Peyer's patch (tissue), 4 donors: Measurements from ENCODE around the gene TRIP6. TPM values are rescaled to one million over a fixed set of nuclear protein-coding genes. Genes with fewer than 3 reads are reported as not detected.

Experiments used
- DNase-seq, 3 donors: peaks; one replicate each; pipeline ENCODE4 v3.0.0-alpha.2; 2017 to 2019
- H3K27ac ChIP-seq, 4 donors: fragments of 200-600 bp; sonication (generic); one replicate each; pipeline ENCODE4 v1.5.1; 2016 to 2019
- H3K27me3 ChIP-seq, 2 donors: fragments of 200-600 bp; sonication (generic); one replicate each; pipeline ENCODE4 v1.5.1; 2019
- H3K36me3 ChIP-seq, 3 donors: fragments of 200-600 bp; sonication (generic); one replicate each; pipeline ENCODE4 v1.5.1; 2016 to 2019
- H3K4me1 ChIP-seq, 4 donors: fragments of 200-600 bp; sonication (generic); one replicate each; pipeline ENCODE4 v1.5.1; 2016 to 2019
- H3K4me3 ChIP-seq, 4 donors: fragments of 200-600 bp; sonication (generic); 1 replicate in 3 of 4; 2 replicates in 1 of 4; pipeline ENCODE4 v1.5.1; 2016 to 2019; ENCODE audit warnings: mild to moderate bottlenecking in 1 of 4
- H3K9me3 ChIP-seq, 4 donors: fragments of 200-600 bp; sonication (generic); one replicate each; pipeline ENCODE4 v1.5.1; 2016 to 2019; ENCODE audit warnings: mild to moderate bottlenecking in 1 of 4
- CTCF ChIP-seq, 6 experiments: fragments of 450-650 bp in 4 of 6; fragments of 200-600 bp in 2 of 6; sonication (generic) in 1 of 6; IDR thresholded peaks; one replicate each; pipeline ENCODE4 v1.5.1; 2017 to 2019; ENCODE audit warnings: antibody characterized with exemption in 6 of 6, mild to moderate bottlenecking in 3 of 6, moderate library complexity in 1 of 6
- POLR2A ChIP-seq, 2 donors: fragments of 450-650 bp; IDR thresholded peaks; one replicate each; pipeline ENCODE4 v1.5.1; 2017; ENCODE audit warnings: antibody characterized with exemption in 2 of 2, mild to moderate bottlenecking in 2 of 2, moderate library complexity in 2 of 2
- total RNA-seq, 4 donors: library from RNA; depleted of rRNA; stranded (reverse); fragments of >200 nt; gene quantifications; one replicate each; pipeline ENCODE4 v1.1.0, GENCODE V29; 2016

The TRIP6 gene
- total RNA-seq, 4 donors from 2014 or later = 8.8 to 22.3 (median 15.4) TPM

GRCh38 chr7:100878685-100879084 is 11.5 kb downstream of the TRIP6 start:
- no peak overlapping the region for H3K4me3 ChIP-seq
- no peak overlapping the region for H3K27ac ChIP-seq
- peaks cover 0 to 70% (median 4%) of the 10 kb centered on the region in 3 donors for H3K36me3 ChIP-seq
- H3K4me1 ChIP-seq = peaks cover 0 to 34% (median 14%) of the 10 kb centered on the region in 4 donors
- no peaks in the 10 kb centered on the region for H3K27me3 ChIP-seq
- H3K9me3 ChIP-seq = no peaks in the 10 kb centered on the region
- TF ChIP-seq POLR2A (IDR thresholded peaks at IDR 0.05) (no peak), CTCF (IDR thresholded peaks at IDR 0.05) (no peak)
- no peak for DNase-seq

GRCh38 chr7:100879685-100880261 is 12.6 kb downstream of the TRIP6 start:
- no peak for DNase-seq
- no peaks in the 10 kb centered on the region for H3K9me3 ChIP-seq
- no peak overlapping the region for H3K27ac ChIP-seq
- H3K36me3 ChIP-seq = peaks cover 0 to 81% (median 4%) of the 10 kb centered on the region in 3 donors
- no peak overlapping the region for H3K4me3 ChIP-seq
- TF ChIP-seq POLR2A (IDR thresholded peaks at IDR 0.05) (no peak), CTCF (IDR thresholded peaks at IDR 0.05) (no peak)
- H3K4me1 ChIP-seq = peaks cover 0 to 26% (median 14%) of the 10 kb centered on the region in 4 donors
- H3K27me3 ChIP-seq = no peaks in the 10 kb centered on the region

- no peaks in the 10 kb centered on the region for H3K27me3 ChIP-seq
- peaks cover 0 to 89% (median 4%) of the 10 kb centered on the region in 3 donors for H3K36me3 ChIP-seq
- H3K4me3 ChIP-seq = no peak overlapping the region
- no peaks in the 10 kb centered on the region for H3K9me3 ChIP-seq
- no peak overlapping the region for H3K27ac ChIP-seq
- no peak for TF ChIP-seq CTCF (IDR thresholded peaks at IDR 0.05)
- no peak for TF ChIP-seq POLR2A (IDR thresholded peaks at IDR 0.05)
- peaks cover 0 to 26% (median 14%) of the 10 kb centered on the region in 4 donors for H3K4me1 ChIP-seq
- peak in 1 of 3 donors; percentile 42 for DNase-seq
These were observed 13.5 kb downstream of the TRIP6 start for GRCh38 chr7:100880645-100881044.

GRCh38 chr7:100881136-100881535 is 13.9 kb downstream of the TRIP6 start:
- no peak for DNase-seq
- peaks cover 0 to 94% (median 4%) of the 10 kb centered on the region in 3 donors for H3K36me3 ChIP-seq

GRCh38 chr7:100882201-100882600 is 15.0 kb downstream of the TRIP6 start:
- Histone ChIP-seq H3K27me3 (no peaks in the 10 kb centered on the region), H3K36me3 (peaks cover 0 to 98% (median 4%) of the 10 kb centered on the region in 3 donors), H3K4me3 (no peak overlapping the region), H3K4me1 (peaks cover 0 to 15% (median 5%) of the 10 kb centered on the region in 4 donors), H3K27ac (no peak overlapping the region), H3K9me3 (no peaks in the 10 kb centered on the region)
- TF ChIP-seq CTCF (IDR thresholded peaks at IDR 0.05) (no peak), POLR2A (IDR thresholded peaks at IDR 0.05) (no peak)
- DNase-seq = peak in 1 of 3 donors; percentile 46

More at GRCh38 chr7:100881136-100881535, 13.9 kb downstream of the TRIP6 start:
- Histone ChIP-seq H3K4me3 (no peak overlapping the region), H3K27me3 (no peaks in the 10 kb centered on the region), H3K4me1 (peaks cover 0 to 21% (median 9%) of the 10 kb centered on the region in 4 donors), H3K9me3 (no peaks in the 10 kb centered on the region), H3K27ac (no peak overlapping the region)
- TF ChIP-seq CTCF (IDR thresholded peaks at IDR 0.05) (no peak), POLR2A (IDR thresholded peaks at IDR 0.05) (no peak)
